ENCODE measurements around the gene MLLT1.

Gene MLLT1

DNA sequence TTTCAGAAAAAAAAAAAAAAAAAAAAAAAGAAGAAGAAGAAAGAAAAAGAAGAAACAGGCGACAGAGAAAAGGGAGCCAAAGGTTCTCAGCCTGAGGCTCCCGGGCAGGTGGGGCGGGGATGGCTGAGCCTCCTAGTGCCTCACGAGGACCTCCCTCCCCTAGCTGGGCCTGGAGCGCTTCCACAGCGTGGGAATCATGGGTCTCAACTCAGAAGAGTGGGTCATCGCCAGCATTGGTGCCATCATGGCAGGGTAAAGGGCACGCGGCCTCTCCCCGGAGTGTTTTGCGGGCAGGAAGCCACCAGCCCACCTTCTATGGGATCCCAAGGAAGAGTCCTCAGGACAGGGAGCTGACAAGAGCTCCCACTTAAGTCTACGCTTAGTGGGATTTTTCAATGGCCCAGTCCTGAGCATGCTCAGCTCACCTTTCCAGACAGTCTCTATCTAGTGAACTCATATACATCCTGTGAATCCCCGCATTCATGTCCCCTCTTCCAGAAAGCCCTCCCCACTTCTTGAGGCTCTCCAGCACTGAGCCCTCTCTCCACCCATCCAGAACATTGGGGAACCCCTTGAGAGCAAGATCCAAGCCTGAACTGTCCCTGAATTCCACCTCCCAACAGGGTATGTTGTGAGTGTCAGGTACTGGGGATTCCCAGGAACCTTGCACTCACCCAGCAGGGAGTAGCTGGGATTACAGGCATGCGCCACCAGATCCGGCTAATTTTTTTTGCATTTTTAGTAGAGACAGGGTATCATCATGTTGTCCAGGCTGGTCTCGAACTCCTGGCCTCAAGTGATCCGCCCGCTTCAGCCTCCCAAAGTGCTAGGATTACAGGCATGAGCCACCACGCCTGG, 74.7 kb downstream of the MLLT1 start:
- no peak for DNase-seq

DNA sequence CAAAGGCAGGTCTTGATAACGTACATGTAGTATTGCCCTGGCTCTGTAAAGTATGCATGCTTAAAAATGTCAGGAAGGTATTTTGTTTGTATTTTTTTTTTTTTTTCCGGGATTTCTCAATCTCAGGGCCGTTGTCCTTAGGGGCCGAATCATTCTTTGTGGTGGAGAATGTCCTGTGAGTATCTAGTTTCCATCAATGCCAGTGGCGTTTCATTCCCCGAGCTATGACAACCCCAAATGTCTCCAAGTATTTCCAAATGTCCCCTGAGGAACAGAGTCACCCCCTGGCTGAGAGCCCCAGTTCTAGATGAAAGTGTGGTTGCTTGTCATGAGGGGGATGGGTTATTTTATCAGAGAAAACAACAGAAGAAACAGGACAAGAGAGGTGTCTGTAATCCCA, 75.6 kb downstream of the MLLT1 start:
- DNase-seq, result no peak

- DNase-seq, result peak; percentile 99
Observed at GRCh38 chr19:6199240-6199994, 80.4 kb downstream of the MLLT1 start.

DNA sequence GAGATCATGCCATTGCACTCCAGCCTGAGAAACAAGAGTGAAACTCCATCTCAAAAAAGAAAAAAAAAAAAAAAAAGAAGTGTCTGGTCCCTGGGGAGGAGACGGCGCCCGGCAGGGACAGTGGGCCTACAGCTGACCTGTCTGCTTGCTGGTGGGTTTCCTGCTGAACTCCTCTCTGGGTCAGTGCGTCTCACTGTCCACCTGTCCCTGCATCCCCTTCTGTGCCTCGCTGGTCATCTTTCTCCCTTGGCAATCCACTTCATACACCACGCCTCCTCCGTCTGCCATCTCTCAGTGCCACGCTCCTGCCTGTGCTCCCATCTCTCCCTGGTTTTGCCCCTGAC, 80.9 kb downstream of the MLLT1 start:
- DNase-seq, result peak; percentile 52

GRCh38 chr19:6196361-6196760, 83.4 kb downstream of the MLLT1 start:
- DNase-seq, result no peak

- no peak for DNase-seq
Observed at GRCh38 chr19:6188811-6189210, 91.0 kb downstream of the MLLT1 start.

GRCh38 chr19:6187374-6187773, 92.4 kb downstream of the MLLT1 start:
- DNase-seq, result no peak

GRCh38 chr19:6185835-6186834, 93.6 kb downstream of the MLLT1 start:
- no peak for DNase-seq

GRCh38 chr19:6185093-6185834, 94.5 kb downstream of the MLLT1 start:
- no peak for DNase-seq

- no peak for DNase-seq
Observed at GRCh38 chr19:6181119-6181518, 98.7 kb downstream of the MLLT1 start.

GRCh38 chr19:6173190-6173589, 106.6 kb downstream of the MLLT1 start:
- DNase-seq, result no peak

GRCh38 chr19:6172074-6172863, 107.5 kb downstream of the MLLT1 start:
- DNase-seq, result no peak

- no peak for DNase-seq
Observed at GRCh38 chr19:6167115-6167514, 112.7 kb downstream of the MLLT1 start.

- DNase-seq, result no peak
Observed at GRCh38 chr19:6164906-6165531, 114.8 kb downstream of the MLLT1 start.

DNA sequence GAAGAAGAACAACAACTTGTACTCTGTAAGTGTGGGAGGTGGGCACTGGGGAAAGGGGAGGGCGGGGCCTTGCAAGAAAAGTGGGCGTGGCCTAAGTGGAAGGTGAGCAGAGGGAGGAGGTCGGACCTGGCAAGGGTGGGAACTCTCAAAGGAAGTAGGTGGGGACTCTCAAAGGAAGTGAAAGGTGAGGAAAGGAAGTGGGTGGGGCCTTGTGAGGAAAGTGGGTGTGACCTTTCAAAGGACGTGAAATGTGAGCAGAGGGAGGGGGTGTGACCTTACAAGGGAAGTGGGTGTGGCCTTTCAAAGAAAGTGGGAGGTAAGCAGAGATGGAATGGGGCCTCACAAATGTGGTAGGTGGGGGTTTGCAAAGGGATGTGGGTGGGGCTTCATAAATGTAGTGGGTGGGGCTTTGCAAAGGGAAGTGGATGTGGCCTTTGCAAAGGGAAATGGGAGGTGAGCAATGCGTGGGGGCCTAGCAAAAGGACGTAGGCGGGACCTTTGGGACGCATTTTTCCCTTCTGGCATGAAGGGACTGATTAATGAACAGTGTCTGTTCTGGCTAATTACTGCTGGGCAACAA, 118.4 kb downstream of the MLLT1 start:
- DNase-seq, result peak; percentile 27

Measured in NCI-H82 (cell line).